Measurements from ENCODE around the gene CELF1.

The CELF1 gene

DNA sequence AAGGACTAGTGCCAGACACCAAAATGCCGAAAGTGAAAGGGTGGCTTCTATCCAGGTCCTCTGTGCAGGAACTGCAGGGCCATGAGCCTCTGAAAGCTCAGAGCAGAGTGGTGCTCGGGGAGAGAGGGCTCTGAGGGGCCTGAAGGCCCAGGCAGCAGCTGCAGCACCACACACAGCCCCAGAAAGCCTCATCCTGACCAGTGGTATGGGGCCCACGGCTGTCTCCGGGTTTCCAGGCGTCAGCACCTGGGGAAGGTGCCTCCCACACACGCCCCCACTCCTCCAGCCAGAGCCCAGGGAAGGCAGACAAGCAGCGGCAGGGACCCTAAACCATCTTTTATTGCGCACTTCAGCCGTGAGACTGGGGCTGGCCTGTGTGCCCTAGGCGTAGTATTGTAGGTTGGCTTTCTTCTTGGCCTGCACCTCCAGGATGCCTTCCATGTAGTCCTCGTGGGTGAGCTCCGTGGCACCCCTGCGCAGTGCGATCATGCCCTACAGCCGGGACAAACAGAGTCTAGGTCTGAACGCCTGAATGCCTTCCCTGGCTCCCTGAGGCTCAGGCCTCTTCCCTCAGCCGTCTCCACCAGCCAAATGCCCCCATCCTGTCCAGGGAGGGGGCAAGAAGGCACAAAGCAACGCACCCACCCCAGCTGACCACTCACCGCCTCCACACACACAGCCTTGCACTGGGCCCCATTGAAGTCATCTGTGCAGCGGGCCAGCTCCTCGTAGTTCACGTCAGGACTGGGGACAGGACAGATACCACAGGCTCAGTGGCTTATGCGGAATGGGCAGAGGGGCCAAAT, 134.3 kb downstream of the CELF1 start:
- ChIA-PET CTCF (interaction anchor here (1.6 kb wide), 1 partner anchor 11 kb away, joined by 3 read pairs; the partner anchor contains the start of gene SLC39A13), POLR2A (interaction anchor here (0.5 kb wide), 1 partner anchor 146 kb away, joined by 5 read pairs; no protein-coding TSS in a partner anchor)
- no peak for DNase-seq (ENCODE audit: extremely low spot score)
- TF ChIP-seq, protein P1, sequence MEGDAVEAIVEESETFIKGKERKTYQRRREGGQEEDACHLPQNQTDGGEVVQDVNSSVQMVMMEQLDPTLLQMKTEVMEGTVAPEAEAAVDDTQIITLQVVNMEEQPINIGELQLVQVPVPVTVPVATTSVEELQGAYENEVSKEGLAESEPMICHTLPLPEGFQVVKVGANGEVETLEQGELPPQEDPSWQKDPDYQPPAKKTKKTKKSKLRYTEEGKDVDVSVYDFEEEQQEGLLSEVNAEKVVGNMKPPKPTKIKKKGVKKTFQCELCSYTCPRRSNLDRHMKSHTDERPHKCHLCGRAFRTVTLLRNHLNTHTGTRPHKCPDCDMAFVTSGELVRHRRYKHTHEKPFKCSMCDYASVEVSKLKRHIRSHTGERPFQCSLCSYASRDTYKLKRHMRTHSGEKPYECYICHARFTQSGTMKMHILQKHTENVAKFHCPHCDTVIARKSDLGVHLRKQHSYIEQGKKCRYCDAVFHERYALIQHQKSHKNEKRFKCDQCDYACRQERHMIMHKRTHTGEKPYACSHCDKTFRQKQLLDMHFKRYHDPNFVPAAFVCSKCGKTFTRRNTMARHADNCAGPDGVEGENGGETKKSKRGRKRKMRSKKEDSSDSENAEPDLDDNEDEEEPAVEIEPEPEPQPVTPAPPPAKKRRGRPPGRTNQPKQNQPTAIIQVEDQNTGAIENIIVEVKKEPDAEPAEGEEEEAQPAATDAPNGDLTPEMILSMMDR (IDR thresholded peaks at IDR 0.05; ENCODE audit: control extremely low read depth, extremely low read depth, low read depth, missing control alignments) = no peak

DNA sequence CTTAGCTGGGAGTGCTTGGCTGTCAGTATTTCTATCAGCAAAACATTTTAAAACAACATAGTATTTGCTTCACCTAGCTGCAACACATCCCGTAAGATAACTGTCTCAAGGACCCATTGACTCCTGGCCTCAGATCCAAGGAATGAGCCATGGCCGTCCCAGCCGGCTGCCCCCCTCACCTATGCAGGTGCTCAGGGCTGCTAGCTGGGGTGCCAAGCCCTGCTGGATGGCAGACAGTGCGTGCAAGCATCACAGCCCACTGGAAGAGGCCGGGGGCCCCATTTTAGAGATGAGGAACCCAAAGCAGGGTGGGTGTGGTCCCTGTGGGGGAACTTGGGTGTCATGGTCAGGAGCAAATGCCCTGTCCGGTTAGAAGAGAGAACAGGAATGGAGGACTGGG, 135.2 kb downstream of the CELF1 start:
- DNase-seq (ENCODE audit: extremely low spot score) = no peak
- ChIA-PET POLR2A (no interaction called here), CTCF (interaction anchor here (0.9 to 1.8 kb wide), 3 partner anchors 9 to 236 kb away, joined by 3 to 6 read pairs (median 4); partner anchors contain the start of genes PSMC3 and SLC39A13)
- TF ChIP-seq, protein P1 (IDR thresholded peaks at IDR 0.05; ENCODE audit: control extremely low read depth, extremely low read depth, low read depth, missing control alignments) = no peak

DNA sequence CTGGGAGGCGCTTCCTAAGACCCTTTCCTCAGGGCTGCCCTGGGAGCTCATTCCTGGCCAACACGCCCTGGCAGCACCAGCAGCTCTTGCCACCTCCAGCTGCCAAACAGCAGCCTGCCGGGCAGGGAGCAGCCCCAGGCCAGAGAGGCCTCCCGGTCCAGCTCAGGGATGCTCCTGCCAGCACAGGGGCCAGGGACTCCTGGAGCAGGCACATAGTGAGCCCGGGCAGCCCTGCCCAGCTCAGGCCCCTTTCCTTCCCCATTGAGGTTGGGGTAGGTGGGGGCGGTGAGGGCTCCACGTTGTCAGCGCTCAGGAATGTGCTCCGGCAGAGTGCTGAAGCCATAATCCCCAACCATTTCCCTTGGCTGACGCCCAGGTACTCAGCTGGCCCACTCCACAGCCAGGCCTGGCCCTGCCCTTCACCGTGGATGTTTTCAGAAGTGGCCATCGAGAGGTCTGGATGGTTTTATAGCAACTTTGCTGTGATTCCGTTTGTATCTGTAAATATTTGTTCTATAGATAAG, 136.9 kb downstream of the CELF1 start:
- DNase-seq (ENCODE audit: extremely low spot score) = no peak
- POLR2A ChIA-PET = interaction anchor here (0.5 to 1.2 kb wide), 3 partner anchors 36 to 167 kb away, joined by 3 read pairs; partner anchors contain the start of gene ACP2
- CTCF ChIA-PET = interaction anchor here (0.8 to 1.3 kb wide), 3 partner anchors 9 to 43 kb away, joined by 3 to 4 read pairs (median 3); no protein-coding TSS in a partner anchor
- TF ChIP-seq, protein P1 (IDR thresholded peaks at IDR 0.05; ENCODE audit: control extremely low read depth, extremely low read depth, low read depth, missing control alignments) = no peak

All from GM10248 (cell line).